Ishikawa (cell line): ENCODE results near the gene NSUN2.
A peak's percentile ranks its signal among the peaks of the same experiment; 100 is the strongest.

Experiments
- CEBPB ChIP-seq: IDR thresholded peaks from 2 replicates; pipeline ENCODE4 v1.6.1; 2012
- CREB1 ChIP-seq: IDR thresholded peaks from 2 replicates; pipeline ENCODE4 v1.6.1; 2012; ENCODE audit warnings: low read depth
- EGR1 ChIP-seq: IDR thresholded peaks from 2 replicates; pipeline ENCODE4 v1.6.1; 2012
- EP300 ChIP-seq: IDR thresholded peaks from 2 replicates; pipeline ENCODE4 v1.6.1; 2012; ENCODE audit warnings: borderline replicate concordance
- FOXM1 ChIP-seq: IDR thresholded peaks from 2 replicates; pipeline ENCODE4 v1.6.1; 2012; ENCODE audit warnings: low read depth, borderline replicate concordance
- MAX ChIP-seq: IDR thresholded peaks from 2 replicates; pipeline ENCODE4 v1.6.1; 2012
- NFIC ChIP-seq: IDR thresholded peaks from 2 replicates; pipeline ENCODE4 v1.6.1; 2012
- RAD21 ChIP-seq: IDR thresholded peaks from 2 replicates; pipeline ENCODE4 v1.6.1; 2012; ENCODE audit warnings: low read depth
- TAF1 ChIP-seq: IDR thresholded peaks from 2 replicates; pipeline ENCODE4 v1.6.1; 2012; ENCODE audit warnings: low read depth, mild to moderate bottlenecking
- TCF12 ChIP-seq: IDR thresholded peaks from 2 replicates; pipeline ENCODE4 v1.6.1; 2012; ENCODE audit warnings: low read depth
- TEAD4 ChIP-seq: IDR thresholded peaks from 2 replicates; pipeline ENCODE4 v1.6.1; 2012
- USF1 ChIP-seq: IDR thresholded peaks from 2 replicates; pipeline ENCODE4 v1.6.1; 2012
- YY1 ChIP-seq: IDR thresholded peaks from 2 replicates; pipeline ENCODE4 v1.6.1; 2012; ENCODE audit warnings: low read depth
- ZBTB7A ChIP-seq: IDR thresholded peaks from 2 replicates; pipeline ENCODE4 v1.6.1; 2012; ENCODE audit warnings: low read depth
- TF ChIP-seq, protein P1 (sequence below): IDR thresholded peaks from 2 replicates; pipeline ENCODE4 v1.6.1; 2012; ENCODE audit warnings: low read depth, mild to moderate bottlenecking

NSUN2 gene

DNA sequence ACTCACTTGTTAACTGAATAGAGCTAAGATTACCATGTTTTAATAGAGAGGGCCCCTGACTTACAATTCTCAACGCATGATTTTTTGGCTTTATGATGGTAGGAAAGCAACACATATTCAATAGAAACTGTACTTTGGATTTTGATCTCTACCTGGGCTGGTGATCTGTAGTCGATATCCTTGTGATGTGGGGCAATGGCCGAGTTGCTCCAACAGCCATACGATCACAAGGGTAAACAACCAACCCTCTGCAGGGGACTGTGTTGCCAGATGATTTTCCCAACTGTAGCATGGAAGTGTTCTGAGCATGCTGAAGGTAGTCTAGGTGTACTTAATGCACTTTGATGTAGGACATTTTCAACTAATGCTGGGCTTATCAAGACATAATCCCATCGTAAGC is 36.5 kb downstream of the NSUN2 start:
- TF ChIP-seq TCF12 (no peak), EP300 (no peak), USF1 (no peak), CEBPB (no peak), TEAD4 (no peak), NFIC (no peak)
- TF ChIP-seq, protein P1, sequence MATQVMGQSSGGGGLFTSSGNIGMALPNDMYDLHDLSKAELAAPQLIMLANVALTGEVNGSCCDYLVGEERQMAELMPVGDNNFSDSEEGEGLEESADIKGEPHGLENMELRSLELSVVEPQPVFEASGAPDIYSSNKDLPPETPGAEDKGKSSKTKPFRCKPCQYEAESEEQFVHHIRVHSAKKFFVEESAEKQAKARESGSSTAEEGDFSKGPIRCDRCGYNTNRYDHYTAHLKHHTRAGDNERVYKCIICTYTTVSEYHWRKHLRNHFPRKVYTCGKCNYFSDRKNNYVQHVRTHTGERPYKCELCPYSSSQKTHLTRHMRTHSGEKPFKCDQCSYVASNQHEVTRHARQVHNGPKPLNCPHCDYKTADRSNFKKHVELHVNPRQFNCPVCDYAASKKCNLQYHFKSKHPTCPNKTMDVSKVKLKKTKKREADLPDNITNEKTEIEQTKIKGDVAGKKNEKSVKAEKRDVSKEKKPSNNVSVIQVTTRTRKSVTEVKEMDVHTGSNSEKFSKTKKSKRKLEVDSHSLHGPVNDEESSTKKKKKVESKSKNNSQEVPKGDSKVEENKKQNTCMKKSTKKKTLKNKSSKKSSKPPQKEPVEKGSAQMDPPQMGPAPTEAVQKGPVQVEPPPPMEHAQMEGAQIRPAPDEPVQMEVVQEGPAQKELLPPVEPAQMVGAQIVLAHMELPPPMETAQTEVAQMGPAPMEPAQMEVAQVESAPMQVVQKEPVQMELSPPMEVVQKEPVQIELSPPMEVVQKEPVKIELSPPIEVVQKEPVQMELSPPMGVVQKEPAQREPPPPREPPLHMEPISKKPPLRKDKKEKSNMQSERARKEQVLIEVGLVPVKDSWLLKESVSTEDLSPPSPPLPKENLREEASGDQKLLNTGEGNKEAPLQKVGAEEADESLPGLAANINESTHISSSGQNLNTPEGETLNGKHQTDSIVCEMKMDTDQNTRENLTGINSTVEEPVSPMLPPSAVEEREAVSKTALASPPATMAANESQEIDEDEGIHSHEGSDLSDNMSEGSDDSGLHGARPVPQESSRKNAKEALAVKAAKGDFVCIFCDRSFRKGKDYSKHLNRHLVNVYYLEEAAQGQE, result no peak

- TF ChIP-seq MAX, result no peak
- no peak for TF ChIP-seq NFIC
- TF ChIP-seq TCF12, result no peak
Measured at GRCh38 chr5:6595405-6595804, 37.4 kb downstream of the NSUN2 start.

DNA sequence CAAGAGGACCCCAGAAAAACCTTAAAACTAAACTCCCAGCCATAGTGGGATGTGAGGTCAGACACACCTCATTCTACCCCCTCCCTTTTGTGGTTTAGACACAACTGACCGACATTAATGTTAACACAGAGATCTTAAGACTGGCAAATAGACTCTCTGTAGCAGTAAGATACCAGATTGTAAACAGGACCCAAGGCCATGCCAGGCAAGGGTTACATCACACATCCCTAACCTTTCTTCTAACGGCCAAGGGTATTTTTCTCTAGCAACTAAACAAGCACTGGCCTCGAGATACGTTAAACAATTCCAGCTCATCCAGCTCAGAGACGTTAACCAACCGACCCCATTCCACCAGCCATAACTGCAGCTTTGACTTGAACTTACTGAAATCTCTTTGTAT is 38.8 kb downstream of the NSUN2 start:
- TF ChIP-seq TAF1 (no peak), FOXM1 (no peak), TEAD4 (no peak), MAX (no peak), USF1 (no peak), RAD21 (no peak), EGR1 (no peak), ZBTB7A (no peak), CREB1 (no peak)

- TF ChIP-seq TEAD4, result no peak
- no peak for TF ChIP-seq CEBPB
- no peak for TF ChIP-seq TCF12
- TF ChIP-seq NFIC, result no peak
- TF ChIP-seq, protein P1, result no peak
- no peak for TF ChIP-seq YY1
- TF ChIP-seq RAD21, result no peak
- no peak for TF ChIP-seq EP300
- TF ChIP-seq MAX, result no peak
Measured at GRCh38 chr5:6593148-6594016, 39.5 kb downstream of the NSUN2 start.

- no peak for TF ChIP-seq RAD21
- no peak for TF ChIP-seq EP300
- TF ChIP-seq EGR1, result no peak
- TF ChIP-seq CEBPB, result no peak
- no peak for TF ChIP-seq TEAD4
- TF ChIP-seq CREB1, result no peak
- TF ChIP-seq TAF1, result no peak
Measured at GRCh38 chr5:6592601-6593000, 40.2 kb downstream of the NSUN2 start.

GRCh38 chr5:6591671-6592288 is 41.1 kb downstream of the NSUN2 start:
- TF ChIP-seq TAF1, result no peak
- TF ChIP-seq, protein P1, result peak; percentile 47; the same call in 1 of the 2 replicates
